ENCODE results near the gene MARK3.
"Not testable (repeated sequence)": the region's sequence is repeated elsewhere in the genome, so short reads cannot be mapped to it uniquely, and the experiment has no call there.

MARK3 gene

GRCh38 chr14:103385152-103385928 lies at the start of gene MARK3:
TSS of gene MARK3 (plus strand) at chr14:103385415. CDS start at chr14:103386030, 615 bp downstream.
- in situ Hi-C loops (cut with MboI; ENCODE audit: low sequenced_read_pairs), result no loop called here

- in situ Hi-C loops (cut with MboI; ENCODE audit: low sequenced_read_pairs), result no loop called here
Measured at GRCh38 chr14:103336191-103336590, 49.0 kb upstream of the MARK3 start.

- in situ Hi-C loops (cut with MboI; ENCODE audit: low sequenced_read_pairs), result no loop called here
Measured at GRCh38 chr14:103337794-103338193, 47.4 kb upstream of the MARK3 start.

GRCh38 chr14:103339561-103339960 lies 45.7 kb upstream of the MARK3 start:
- in situ Hi-C loops (cut with MboI; ENCODE audit: low sequenced_read_pairs), result no loop called here

- in situ Hi-C loops (cut with MboI; ENCODE audit: low sequenced_read_pairs), result no loop called here
Measured at GRCh38 chr14:103340480-103341212, 44.6 kb upstream of the MARK3 start.

- in situ Hi-C loops (cut with MboI; ENCODE audit: low sequenced_read_pairs), result no loop called here
Measured at GRCh38 chr14:103341250-103342129, 43.7 kb upstream of the MARK3 start.

- in situ Hi-C loops (cut with MboI; ENCODE audit: low sequenced_read_pairs), result no loop called here
Measured at GRCh38 chr14:103343164-103343879, 41.9 kb upstream of the MARK3 start.

GRCh38 chr14:103343905-103344797 lies 41.1 kb upstream of the MARK3 start:
- in situ Hi-C loops (cut with MboI; ENCODE audit: low sequenced_read_pairs), result no loop called here

- in situ Hi-C loops (cut with MboI; ENCODE audit: low sequenced_read_pairs), result no loop called here
Measured at GRCh38 chr14:103346286-103346685, 38.9 kb upstream of the MARK3 start.

GRCh38 chr14:103347091-103347815 lies 38.0 kb upstream of the MARK3 start:
- in situ Hi-C loops (cut with MboI; ENCODE audit: low sequenced_read_pairs), result no loop called here

- in situ Hi-C loops (cut with MboI; ENCODE audit: low sequenced_read_pairs), result no loop called here
Measured at GRCh38 chr14:103348154-103348553, 37.1 kb upstream of the MARK3 start.

- in situ Hi-C loops (cut with MboI; ENCODE audit: low sequenced_read_pairs), result no loop called here
Measured at GRCh38 chr14:103349982-103350381, 35.2 kb upstream of the MARK3 start.

GRCh38 chr14:103353362-103353761 lies 31.9 kb upstream of the MARK3 start:
- in situ Hi-C loops (cut with MboI; ENCODE audit: low sequenced_read_pairs), result no loop called here

GRCh38 chr14:103354141-103354540 lies 31.1 kb upstream of the MARK3 start:
- in situ Hi-C loops (cut with MboI; ENCODE audit: low sequenced_read_pairs), result no loop called here

GRCh38 chr14:103356024-103356682 lies 29.1 kb upstream of the MARK3 start:
- in situ Hi-C loops (cut with MboI; ENCODE audit: low sequenced_read_pairs), result no loop called here

GRCh38 chr14:103357552-103357951 lies 27.7 kb upstream of the MARK3 start:
- in situ Hi-C loops (cut with MboI; ENCODE audit: low sequenced_read_pairs), result not testable (repeated sequence)

- in situ Hi-C loops (cut with MboI; ENCODE audit: low sequenced_read_pairs), result no loop called here
Measured at GRCh38 chr14:103360548-103360947, 24.7 kb upstream of the MARK3 start.

- in situ Hi-C loops (cut with MboI; ENCODE audit: low sequenced_read_pairs), result no loop called here
Measured at GRCh38 chr14:103361867-103362266, 23.3 kb upstream of the MARK3 start.
